ENCODE measurements around the gene ABR. TPM values are rescaled to one million over a fixed set of nuclear protein-coding genes. Genes with fewer than 3 reads are reported as not detected.
"Not testable (repeated sequence)": the region's sequence is repeated elsewhere in the genome, so short reads cannot be mapped to it uniquely, and the experiment has no call there.

Gene ABR
- total RNA-seq, 1 experiment from 2014 or later: 5.6 TPM

DNA sequence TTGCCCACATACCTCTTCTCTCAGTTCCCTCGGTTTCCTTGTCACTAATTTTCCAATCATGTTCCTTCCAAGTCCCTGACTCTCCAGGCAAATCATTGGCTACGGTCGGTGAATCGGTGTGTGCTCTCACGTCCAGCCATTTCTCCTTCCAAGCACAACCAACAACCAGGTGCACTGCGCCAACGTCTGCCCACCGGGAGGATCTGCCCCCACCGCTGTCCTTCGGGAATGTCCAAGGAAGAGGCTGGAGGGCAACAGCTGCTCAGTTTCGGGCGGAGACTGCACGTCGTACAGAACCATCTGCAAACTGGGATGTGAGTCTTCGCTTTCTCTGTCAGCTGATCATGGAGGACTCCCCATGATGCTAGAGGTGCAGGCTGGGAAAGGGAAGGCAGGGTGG, 191.8 kb downstream of the ABR start:
- H3K27ac ChIP-seq: no peak overlapping the region

DNA sequence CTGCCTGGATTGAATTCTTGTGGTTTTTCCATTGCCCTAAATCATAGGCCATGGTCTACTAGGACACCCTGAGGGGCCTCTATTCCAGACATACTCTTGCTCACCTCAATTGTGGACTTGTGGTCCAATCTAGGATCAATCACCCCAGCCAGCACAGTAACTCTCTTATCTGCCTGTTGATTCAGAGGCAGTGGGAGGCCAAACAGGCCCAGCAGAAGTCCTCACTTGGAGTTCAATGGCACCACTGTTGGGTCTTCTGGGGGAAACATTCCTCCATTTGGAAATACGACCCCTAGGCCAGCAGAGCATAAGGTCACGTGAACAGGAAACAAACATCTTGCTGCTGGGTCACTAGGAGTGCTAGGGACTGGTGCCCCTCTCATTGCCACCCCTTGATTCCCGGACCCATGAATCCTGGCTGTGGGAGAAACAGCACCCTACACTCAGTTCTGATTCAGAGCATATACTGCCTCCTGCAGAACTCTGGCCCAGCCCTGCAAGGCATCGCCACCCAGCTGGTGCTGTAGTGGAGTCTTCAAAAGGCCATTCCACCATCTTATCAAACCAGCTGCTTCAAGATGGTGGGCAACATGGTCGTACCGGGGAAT, 193.4 kb downstream of the ABR start:
- H3K27me3 ChIP-seq: no peaks in the 10 kb centered on the region
- no peaks in the 10 kb centered on the region for H3K4me1 ChIP-seq
- H3K27ac ChIP-seq: no peak overlapping the region
- no peak overlapping the region for H3K4me3 ChIP-seq
- H3K36me3 ChIP-seq: no peaks in the 10 kb centered on the region
- DNase-seq: no peak
- H3K9me3 ChIP-seq (replicated peaks): no peaks in the 10 kb centered on the region

More for the DNA sequence above, 191.8 kb downstream of the ABR start:
- H3K9me3 ChIP-seq (replicated peaks): no peaks in the 10 kb centered on the region
- H3K4me3 ChIP-seq: no peak overlapping the region
- DNase-seq: no peak
- no peaks in the 10 kb centered on the region for H3K36me3 ChIP-seq
- no peaks in the 10 kb centered on the region for H3K4me1 ChIP-seq
- no peaks in the 10 kb centered on the region for H3K27me3 ChIP-seq

DNA sequence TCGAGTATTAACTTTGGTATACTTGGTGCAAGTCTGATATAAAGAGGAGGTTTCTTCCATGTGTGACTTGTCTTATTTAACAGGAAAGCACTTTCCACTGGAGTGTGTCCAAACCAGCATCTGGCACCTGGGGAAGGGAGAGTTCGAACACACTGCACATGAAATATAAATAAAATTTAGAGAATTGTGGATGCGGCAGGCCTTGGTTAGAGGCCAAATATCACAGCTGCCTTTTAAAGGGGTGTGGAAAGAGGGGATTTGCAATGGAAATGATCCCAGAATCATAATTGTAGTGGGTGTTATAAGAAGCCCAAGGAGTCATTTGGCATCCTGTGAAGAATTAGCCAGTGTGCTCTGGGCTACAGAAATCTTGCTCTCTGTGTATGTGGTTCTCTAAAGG, 195.9 kb downstream of the ABR start:
- Histone ChIP-seq H3K36me3 (no peaks in the 10 kb centered on the region), H3K4me3 (no peak overlapping the region), H3K9me3 (replicated peaks) (no peaks in the 10 kb centered on the region), H3K4me1 (no peaks in the 10 kb centered on the region), H3K27ac (no peak overlapping the region), H3K27me3 (no peaks in the 10 kb centered on the region)
- DNase-seq: no peak

DNA sequence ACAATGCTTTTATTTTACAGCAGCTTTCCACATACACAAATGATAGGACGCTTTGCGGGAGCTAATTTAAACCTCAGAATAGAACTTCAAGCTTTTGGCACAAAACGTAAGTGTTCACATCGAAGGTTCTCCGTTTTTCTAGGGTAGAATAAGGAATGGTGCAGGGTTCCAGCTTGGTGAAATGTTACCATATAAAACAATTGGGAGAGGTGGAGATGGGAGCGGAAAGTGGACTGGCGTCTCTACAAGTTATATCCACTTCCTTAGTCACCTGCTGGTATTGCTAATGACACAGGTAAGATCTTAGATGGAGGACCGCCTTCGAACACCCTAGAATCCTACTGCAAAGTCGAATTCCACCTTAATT, 198.5 kb downstream of the ABR start:
- peaks cover 2% of the 10 kb centered on the region; the same call in 1 of the 2 replicates for H3K36me3 ChIP-seq
- no peak overlapping the region for H3K27ac ChIP-seq
- DNase-seq: no peak
- H3K4me3 ChIP-seq: no peak overlapping the region; the same call in 1 of the 2 replicates
- H3K9me3 ChIP-seq (replicated peaks): no peaks in the 10 kb centered on the region
- 0 out of 2 replicates have a peak, but pooled peaks cover 4% of the 10 kb centered on the region for H3K4me1 ChIP-seq
- H3K27me3 ChIP-seq: no peaks in the 10 kb centered on the region

DNA sequence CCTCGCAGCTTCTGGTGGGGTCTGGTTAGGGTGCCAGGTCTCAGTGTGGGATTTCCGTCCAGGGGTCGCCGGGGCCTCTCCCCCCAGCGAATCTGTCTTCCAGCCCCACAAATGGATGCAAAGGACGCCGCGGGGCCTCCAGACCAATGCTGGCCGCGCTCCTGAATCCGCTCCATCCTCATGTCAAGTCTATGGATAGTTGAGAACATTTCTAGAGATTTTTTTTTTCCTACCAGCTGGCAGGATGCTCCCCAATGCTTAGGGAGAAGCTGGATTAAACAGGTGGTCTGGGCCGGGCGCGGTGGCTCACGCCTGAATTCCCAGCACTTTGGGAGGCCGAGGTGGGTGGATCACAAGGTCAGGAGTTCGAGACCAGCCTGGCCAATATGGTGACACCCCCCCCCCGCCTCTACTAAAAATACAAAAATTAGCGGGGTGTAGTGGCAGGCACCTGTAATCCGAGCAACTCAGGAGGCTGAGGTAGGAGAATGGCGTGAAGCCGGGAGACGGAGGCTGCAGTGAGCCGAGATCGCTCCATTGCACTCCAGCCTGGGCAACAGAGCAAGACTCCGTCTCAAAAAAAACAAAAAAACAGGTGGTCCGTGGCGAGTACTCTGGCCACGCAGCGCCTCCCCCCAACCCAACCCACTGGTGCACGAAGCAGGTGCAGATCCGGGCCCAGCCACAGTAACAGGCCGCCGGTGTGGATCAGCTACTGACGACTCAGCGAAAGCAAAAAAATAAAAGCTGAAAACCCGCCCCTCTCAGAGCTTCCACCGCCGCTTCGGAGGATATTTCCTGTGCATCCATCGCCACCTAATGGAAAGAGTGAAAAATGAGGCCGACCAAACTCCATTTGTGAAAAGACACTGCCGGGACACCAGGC, 199.1 kb downstream of the ABR start:
- Histone ChIP-seq H3K4me3 (peak overlapping the region; percentile 90), H3K27ac (peak overlapping the region; percentile 59), H3K36me3 (peaks cover 2% of the 10 kb centered on the region; the same call in 1 of the 2 replicates), H3K4me1 (0 out of 2 replicates have a peak, but pooled peaks cover 4% of the 10 kb centered on the region), H3K9me3 (replicated peaks) (no peaks in the 10 kb centered on the region), H3K27me3 (no peaks in the 10 kb centered on the region)
- DNase-seq: peak; percentile 69 to 85

DNA sequence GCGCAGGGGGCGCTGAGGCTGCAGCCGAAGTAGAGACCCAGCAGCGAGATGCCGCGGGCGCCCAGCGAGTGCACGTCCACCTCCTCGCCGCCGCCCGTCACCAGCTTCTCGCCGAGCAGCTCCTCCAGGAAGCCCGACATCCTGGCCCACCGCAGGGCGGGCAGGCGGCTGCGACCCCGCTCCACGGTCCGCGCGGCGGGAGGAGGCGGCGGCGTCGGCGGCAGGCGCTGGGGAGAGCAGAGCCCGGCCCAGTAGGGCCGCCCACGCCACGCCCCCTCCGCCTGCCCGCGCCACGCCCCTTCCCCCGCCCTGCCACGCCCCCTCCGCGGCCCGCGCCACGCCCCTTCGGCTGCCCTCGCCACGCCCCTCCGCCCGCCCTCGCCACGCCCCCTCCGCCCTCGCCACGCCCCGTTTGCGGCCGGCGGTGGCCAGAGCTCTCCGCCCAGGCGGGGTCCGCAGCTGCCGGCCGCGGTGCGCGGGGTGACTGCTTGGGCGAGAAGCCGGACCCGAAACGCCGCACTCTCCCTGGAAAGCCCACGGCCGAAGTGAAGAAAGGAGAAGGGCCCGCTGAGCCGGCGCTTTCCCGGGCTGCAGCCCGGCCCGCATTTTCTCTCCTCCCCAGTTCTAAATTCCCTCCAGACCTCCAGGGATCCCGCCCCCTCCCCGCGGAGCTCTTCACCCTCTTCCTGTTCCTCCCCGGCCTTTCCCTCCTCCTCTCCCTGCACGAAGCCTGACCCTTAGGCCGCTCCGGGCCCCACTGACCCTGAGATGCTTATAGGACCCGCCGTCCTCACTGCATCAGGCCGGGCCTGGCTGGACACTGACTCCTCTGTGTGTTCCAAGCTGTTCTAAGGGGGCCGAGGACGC, 200.0 kb downstream of the ABR start, which contains the start of gene NXN:
NXN (minus strand) TSS at position 238 of the 867 bp plus-strand sequence.
- Histone ChIP-seq H3K27me3 (no peaks in the 10 kb centered on the region), H3K4me1 (0 out of 2 replicates have a peak, but pooled peaks cover 4% of the 10 kb centered on the region), H3K27ac (peak within 1 kb of the TSS; percentile 76), H3K4me3 (peak within 1 kb of the TSS; percentile 90), H3K9me3 (replicated peaks) (no peaks in the 10 kb centered on the region), H3K36me3 (peaks cover 2% of the 10 kb centered on the region; the same call in 1 of the 2 replicates)
- peak; percentile 75 to 78 for DNase-seq

DNA sequence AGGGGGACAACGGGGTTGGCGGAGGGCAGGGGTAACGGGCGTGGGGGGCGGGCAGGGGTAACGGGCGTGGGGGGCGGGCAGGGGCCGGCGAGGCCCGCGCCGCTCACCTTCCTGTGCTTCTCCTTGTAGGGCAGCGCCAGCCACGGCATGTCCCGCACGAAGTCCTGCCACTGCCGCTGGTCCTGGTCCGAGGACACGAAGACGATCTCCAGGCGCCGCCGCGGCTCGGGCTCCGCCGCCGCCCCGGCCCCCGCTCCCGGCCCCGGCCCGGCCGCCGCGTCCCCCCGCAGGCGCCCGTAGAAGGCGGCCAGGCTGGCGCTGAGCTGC, 200.6 kb downstream of the ABR start:
- H3K4me1 ChIP-seq: 0 out of 2 replicates have a peak, but pooled peaks cover 4% of the 10 kb centered on the region
- peak overlapping the region; percentile 90 for H3K4me3 ChIP-seq
- no peaks in the 10 kb centered on the region for H3K9me3 ChIP-seq (replicated peaks)
- no peak overlapping the region for H3K27ac ChIP-seq
- no peak for DNase-seq
- peaks cover 2% of the 10 kb centered on the region; the same call in 1 of the 2 replicates for H3K36me3 ChIP-seq
- H3K27me3 ChIP-seq: no peaks in the 10 kb centered on the region

DNA sequence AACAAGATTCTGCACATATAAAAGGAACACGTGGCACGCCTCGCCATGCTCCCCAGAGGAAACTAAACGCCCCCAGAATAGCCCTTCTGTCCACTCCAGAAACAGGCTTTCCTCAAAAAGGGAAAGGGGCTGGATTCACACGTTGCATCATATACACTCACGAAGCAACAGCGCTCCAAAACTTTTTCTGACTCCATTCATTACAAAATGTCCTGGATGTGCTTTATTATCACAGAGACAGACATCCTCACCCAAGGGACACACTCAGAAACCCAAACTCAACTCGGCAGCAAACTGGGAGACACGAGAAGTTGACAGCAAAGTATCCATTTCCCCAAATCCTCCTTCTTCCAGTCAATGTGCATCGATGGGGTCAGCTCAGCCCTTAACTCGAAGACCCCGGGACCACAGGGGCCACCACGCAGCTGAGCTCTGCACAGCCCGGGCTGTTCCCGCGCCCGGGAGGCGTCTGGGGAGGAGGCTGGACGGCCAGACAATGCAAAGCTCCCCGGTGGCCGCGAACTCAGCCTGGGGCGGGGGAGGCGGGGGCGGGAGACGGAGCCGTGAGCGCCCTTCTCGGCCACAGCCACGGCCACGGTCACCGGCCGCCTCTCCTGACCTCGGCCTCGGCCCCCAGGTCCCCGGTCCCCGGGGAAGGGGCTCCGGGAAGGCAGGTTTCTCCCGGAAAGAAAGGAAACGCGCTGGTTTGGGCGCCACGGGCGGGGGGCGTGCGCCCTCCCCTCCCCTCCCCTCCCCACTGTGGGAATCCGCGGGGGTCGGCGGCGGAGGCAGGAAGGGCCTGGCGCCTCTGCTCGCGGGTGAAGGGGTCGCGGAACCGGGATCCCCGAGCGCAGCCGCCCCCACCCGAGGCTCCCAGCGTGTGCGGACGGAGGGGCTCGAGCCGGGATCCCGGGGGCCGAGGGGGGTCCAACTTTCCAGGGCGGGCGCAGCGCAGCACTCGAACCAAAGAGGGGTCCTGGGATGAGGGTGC, 201.4 kb downstream of the ABR start:
- peak; percentile 38 to 39 for DNase-seq
- H3K4me1 ChIP-seq: 0 out of 2 replicates have a peak, but pooled peaks cover 4% of the 10 kb centered on the region
- peak overlapping the region; percentile 90 for H3K4me3 ChIP-seq
- H3K36me3 ChIP-seq: peaks cover 2% of the 10 kb centered on the region; the same call in 1 of the 2 replicates
- peak overlapping the region; percentile 76 for H3K27ac ChIP-seq
- no peaks in the 10 kb centered on the region for H3K27me3 ChIP-seq
- no peaks in the 10 kb centered on the region for H3K9me3 ChIP-seq (replicated peaks)

DNA sequence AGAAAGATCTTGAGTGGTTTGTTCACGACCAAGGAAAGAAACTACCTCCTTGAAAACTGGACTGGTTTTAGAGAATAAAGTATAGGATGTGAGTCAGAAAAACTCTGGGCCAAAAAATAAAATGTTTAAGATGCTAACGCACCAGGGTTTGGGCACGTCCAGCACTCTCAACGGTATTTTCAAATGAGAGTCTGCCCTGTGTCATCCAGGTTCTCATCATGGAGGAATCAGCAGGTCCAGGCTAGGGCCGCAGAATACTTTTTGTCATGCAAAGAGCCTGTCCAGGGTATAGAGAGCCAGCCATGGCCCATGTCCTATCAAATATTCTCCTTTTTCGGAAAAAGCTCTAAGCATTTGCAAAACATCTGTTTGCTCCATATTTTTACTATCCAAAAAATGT, 202.6 kb downstream of the ABR start:
- H3K4me1 ChIP-seq: 0 out of 2 replicates have a peak, but pooled peaks cover 4% of the 10 kb centered on the region
- H3K36me3 ChIP-seq: peaks cover 2% of the 10 kb centered on the region; the same call in 1 of the 2 replicates
- H3K9me3 ChIP-seq (replicated peaks): no peaks in the 10 kb centered on the region
- no peaks in the 10 kb centered on the region for H3K27me3 ChIP-seq
- DNase-seq: no peak
- no peak overlapping the region for H3K27ac ChIP-seq
- H3K4me3 ChIP-seq: peak overlapping the region; percentile 90

DNA sequence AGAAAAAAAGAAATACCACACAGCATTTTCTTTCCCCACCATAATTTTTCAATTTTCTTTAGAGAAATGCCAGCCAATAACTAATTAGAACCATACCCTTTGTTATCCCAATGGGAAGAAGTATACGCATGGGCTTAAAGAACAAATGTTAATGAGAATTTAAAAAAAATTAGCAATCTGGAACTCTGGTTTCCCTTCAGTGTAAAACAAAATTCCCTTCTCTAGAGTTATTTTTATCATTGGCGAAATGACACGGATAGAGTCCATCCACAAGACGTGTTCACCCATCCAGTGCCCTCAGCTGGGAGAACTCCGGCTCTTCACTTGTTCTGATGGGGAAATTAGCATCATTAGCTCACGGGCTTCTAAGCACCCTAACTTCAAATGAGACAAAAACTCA, 203.5 kb downstream of the ABR start:
- Histone ChIP-seq H3K4me1 (0 out of 2 replicates have a peak, but pooled peaks cover 4% of the 10 kb centered on the region), H3K4me3 (no peak overlapping the region)
- no peak for DNase-seq

DNA sequence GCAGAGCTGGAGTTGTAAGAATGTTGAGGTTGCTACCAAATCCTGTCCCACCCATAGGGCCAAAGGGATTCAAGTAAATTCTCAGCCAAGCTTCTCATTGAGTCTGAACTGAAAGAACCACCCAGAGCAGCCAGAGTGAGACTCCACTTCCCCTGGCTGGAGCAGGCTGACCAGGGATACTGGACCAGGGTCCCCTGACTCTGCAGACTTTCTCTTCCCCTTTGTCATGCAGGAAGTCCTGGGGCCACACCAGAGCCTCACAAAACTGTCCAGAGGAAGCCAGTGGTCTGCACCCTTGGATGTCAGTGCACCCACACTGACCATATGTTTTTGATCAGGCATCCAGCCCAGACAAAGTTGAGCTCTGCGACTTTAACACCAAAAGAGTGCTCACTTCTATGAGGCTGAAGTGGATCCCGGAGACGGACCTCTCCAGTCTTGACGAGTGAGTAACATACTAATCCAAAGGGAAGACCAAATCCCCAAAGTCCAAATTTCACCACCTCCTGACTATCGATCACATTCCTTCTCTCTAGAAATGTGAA, 204.3 kb downstream of the ABR start:
- no peaks in the 10 kb centered on the region for H3K27me3 ChIP-seq
- no peaks in the 10 kb centered on the region for H3K9me3 ChIP-seq (replicated peaks)
- no peak overlapping the region for H3K4me3 ChIP-seq
- H3K27ac ChIP-seq: no peak overlapping the region
- peaks cover 2% of the 10 kb centered on the region; the same call in 1 of the 2 replicates for H3K36me3 ChIP-seq
- H3K4me1 ChIP-seq: 0 out of 2 replicates have a peak, but pooled peaks cover 4% of the 10 kb centered on the region
- no peak for DNase-seq

More for the DNA sequence above, 203.5 kb downstream of the ABR start:
- Histone ChIP-seq H3K27ac (no peak overlapping the region), H3K36me3 (peaks cover 2% of the 10 kb centered on the region; the same call in 1 of the 2 replicates), H3K27me3 (no peaks in the 10 kb centered on the region), H3K9me3 (replicated peaks) (no peaks in the 10 kb centered on the region)

DNA sequence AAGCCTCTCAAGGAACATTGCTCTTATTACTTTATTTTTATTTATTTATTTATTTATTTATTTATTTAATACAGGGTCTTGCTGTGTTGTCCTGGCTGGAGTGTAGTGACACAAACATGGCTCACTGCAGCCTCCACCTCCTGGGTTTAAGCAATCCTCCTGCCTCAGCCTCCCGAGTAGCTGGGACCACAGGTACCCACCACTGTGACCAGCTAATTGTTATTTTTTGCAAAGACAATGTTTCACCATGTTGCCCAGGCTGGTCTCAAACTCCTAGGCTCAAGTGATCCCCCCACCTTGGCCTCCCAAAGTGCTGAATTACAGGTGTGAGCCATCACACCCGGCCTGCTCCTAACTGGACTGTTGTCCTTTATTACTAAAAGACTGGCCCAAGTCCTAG, 205.0 kb downstream of the ABR start:
- H3K4me3 ChIP-seq; DNase-seq; H3K9me3 ChIP-seq (replicated peaks); H3K27ac ChIP-seq; H3K36me3 ChIP-seq; H3K4me1 ChIP-seq; H3K27me3 ChIP-seq: not testable (repeated sequence)

DNA sequence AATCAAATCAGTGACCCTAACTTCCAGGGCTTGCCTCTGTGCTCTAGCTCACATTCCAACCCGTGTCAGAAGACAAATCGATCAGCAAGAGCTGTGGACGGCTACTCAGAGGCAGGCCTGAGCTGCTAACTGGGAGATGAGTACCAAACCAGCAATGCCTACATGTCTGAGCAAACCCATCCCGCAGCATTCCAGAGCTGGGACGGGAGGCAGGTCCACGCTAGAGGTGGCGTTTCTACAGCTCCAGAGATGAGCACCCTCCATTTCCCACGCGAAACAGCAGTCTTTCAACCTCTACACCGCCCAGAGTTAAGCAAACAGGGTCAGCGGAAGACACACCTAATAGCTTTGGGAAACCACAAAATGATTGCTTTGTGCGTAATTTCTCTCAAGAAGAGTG, 206.7 kb downstream of the ABR start:
- DNase-seq: no peak
- peaks cover under 1% of the 10 kb centered on the region; the same call in 1 of the 2 replicates for H3K36me3 ChIP-seq
- H3K27me3 ChIP-seq: no peaks in the 10 kb centered on the region
- no peaks in the 10 kb centered on the region for H3K9me3 ChIP-seq (replicated peaks)
- peaks cover 16% of the 10 kb centered on the region; the same call in 1 of the 2 replicates for H3K4me1 ChIP-seq
- no peak overlapping the region for H3K4me3 ChIP-seq
- H3K27ac ChIP-seq: no peak overlapping the region

All from SJCRH30 (cell line).